NCI-H82 treated with DMSO at 0.1 percent for 48 hours (cell line): ENCODE data around the gene C11orf65.

Experiments
- DNase-seq: peaks from one replicate; lab custom pipeline; 2025; ENCODE audit not compliant: unreplicated experiment; lab: John Stamatoyannopoulos, UW

C11orf65 gene, protein sequence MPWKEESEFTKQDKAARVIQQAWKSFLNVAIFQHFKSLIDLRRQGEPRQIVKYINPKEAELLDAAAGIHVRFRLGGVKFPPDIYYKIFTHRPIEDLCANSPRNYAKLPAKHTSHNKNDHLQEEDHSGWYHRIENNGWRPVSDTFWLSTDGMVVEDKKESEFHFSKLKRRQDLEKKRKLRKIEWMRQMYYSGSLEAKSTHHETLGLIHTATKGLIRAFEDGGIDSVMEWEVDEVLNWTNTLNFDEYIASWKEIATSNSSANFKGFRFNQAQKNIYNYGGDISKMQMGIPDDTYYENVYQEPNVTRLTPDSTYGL

DNA sequence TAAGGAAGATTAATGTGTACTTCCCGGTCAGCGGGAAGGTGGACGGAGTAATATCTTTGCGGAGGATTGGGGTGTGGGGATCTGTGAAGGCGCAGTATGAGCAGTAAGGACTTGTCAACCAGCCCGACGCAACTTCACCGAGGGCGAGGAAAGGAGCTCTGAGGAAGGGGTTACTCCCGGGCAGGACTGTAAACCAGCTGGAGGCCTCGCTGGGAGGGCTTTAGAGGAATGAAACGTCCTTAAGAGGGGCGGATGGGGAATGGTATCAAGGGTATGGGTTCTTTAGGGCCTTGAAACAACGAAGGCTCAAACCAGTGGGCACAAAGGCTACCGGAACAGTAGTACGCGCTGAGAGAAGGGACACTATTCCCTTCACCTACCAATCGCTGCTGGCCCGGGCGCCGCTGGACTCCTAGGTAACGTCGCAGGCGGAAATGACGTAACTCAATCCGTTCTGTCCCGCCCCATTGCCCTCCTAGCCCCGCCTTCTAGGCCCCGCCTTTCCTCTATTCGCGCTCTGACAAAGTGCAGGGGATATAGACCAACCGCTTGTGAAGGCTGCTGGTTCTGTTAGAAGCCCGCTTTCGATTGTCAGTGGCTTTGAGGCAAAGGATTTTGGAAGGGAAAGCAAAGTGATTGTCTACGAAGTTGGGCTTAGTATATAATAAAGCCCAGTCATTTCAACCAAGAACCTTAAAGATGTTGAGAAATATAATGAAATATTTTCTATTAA is at the start of gene C11orf65:
Gene C11orf65, minus strand, starts transcription at position 439 of the 733 bp plus-strand sequence. CDS start 5,970 bp downstream, outside the sequence.
- DNase-seq, result peak; percentile 79

DNA sequence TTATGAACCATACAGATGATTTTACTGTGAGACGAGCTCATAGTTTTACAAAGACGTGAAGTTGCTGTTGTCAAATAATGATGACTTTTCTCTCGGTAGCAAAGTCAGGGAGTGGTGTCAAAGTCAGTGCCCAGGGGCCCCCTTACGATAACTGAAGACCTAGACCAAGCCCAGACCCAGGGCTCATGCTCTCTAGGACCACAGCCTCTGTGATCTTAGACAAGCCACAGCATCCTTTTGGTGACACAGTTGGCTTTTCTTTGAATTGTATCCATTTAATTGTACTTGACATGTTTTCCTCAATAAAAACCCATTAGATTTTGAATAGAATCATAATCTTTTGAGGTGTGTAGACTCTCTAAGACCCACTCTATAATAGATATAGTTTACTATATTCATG is 48.8 kb upstream of the C11orf65 start:
- no peak for DNase-seq

DNA sequence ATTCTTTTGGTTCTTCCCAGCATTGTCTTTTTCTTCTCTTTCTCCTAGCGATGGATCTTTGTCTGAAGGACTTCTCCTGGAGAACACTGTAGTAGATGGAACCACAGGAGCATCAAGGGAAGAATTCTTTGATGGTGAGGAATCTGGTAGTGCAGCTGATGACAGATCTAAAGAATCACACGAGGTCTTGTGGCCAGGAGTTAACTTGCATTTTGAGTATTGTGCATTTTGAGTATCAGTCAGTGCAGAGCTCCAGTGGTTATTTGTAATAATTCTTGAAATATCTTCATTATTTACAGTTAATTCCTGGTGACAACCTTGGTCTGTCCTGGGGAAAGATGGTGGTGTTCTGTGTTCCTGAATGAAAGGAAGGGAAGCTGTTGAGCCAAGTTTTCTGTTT is 45.4 kb upstream of the C11orf65 start:
- no peak for DNase-seq

DNA sequence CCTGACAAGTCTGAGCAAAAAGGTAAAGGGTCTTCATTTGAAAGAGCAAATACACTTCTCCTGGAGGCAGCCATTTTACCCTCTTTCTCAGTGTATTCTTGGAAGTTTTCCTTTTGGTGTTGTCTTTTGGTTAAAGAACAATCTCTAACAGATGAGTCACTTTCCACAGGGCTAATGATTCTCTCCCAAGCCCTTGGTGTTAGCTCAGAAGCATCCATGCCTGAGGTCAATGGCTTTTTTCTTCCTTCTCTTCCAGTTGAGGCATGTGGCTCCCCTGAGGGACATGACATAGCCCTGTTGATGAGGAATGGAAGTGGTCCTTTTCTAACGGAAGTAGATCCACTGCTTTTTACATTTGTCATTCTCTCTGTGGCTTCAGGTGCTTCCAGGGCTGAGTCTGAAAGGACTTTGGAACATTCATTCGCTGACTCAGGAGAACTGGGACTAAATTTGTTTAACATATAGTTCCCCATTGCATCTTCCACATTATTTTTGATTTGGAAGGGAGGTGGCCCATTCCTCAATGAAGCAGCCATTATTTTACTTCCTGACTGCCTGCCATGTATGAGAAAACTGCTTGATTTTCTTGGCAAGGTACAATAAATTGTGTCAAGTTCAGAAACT is 44.6 kb upstream of the C11orf65 start:
- DNase-seq, result no peak

DNA sequence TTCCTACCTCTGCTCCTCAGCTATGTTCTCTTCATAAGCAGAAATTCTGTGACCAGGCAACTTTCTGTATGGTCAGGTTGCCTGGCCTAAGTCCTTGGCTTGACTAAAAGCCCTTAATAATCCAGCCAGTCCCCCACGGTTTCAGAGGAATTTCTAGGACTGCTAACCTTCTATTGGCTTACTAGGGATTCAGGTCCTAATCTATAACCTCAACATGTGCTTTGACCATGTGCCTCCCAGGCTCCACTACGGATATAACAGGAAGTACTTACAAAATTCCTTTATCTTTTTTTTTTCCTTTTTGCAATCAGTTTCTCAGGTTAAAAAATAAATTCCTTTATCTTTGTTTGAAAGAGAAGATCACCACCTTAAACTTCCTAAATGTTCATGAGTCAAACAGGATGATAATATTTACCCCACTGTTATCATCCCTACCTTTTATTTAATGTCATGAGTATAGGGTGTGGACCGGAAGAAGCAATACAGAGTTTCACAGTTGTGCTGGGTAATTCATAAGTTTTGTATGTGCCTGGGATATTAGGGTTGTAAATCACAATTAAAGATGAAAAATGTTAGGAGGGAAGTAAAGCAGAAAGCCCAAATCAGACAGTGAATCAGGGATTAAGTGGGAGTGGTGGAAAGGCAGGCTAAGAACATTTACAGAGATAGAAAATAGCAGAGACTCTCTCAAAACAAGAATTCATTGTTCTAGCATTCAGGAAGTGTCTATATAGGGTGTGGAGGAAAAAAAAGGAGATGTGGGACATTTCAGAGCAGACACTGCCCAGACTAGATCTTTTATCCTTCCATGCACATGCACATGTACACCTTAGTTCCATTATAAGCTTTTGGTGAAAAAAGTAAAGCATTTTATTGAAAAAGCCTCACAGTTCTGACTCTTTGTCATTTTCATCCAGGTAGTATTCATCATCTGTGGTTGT is 41.6 kb upstream of the C11orf65 start:
- DNase-seq, result no peak

DNA sequence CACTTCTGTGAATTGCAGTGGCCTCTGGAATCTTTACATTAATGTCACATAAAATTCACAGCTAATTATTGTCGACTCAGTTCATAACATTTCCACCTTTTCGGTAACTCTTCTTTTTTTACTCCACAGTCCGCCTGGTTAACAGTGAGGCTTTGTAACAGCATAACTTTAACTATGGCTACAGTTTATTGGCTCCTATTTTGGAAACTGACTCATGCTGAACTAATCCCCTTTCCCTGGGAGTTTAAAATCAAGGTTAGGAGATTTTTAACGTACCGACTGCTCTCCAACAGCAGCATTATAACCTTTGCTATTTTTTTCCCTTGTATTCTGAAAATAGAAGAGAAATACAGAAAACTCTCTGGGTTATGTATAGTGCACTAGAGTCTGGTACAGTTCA is 34.1 kb upstream of the C11orf65 start:
- no peak for DNase-seq

DNA sequence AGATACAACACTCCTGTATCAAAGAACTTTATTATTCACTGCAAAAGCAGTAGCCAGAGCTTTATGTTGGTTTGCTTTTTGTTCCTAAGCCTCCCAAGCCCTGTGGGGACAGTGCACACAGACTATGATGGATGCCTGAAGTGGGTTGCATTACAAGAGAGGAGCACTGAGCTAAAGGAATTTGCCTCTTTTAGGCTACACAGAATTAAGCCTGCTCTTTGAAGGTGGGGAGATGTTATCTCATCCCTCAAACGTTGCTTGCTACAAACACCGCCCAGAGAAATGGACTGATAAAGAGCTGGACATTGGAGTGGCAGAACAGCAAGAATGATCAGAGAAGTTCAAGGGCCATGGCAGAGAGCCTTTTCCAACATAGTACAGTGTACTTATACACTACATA is 33.4 kb upstream of the C11orf65 start:
- no peak for DNase-seq

DNA sequence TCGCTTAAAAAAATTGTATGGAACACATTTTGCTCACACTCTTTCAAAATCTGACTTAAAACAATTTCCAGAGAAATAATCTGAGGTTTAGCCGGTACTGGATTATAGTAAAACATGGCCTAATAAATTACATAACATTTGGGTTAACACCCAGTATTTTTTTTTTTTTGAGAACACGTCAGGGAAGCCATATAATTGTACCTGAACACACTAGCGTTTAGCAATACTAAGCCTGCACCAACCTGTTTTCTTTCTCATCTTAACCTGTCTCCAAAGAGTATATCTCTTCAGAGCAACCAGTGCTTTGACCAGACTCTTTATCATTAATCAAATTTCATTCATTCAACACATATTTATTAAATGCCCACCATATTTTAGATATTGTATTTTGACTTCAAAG is 32.8 kb upstream of the C11orf65 start:
- DNase-seq, result no peak

DNA sequence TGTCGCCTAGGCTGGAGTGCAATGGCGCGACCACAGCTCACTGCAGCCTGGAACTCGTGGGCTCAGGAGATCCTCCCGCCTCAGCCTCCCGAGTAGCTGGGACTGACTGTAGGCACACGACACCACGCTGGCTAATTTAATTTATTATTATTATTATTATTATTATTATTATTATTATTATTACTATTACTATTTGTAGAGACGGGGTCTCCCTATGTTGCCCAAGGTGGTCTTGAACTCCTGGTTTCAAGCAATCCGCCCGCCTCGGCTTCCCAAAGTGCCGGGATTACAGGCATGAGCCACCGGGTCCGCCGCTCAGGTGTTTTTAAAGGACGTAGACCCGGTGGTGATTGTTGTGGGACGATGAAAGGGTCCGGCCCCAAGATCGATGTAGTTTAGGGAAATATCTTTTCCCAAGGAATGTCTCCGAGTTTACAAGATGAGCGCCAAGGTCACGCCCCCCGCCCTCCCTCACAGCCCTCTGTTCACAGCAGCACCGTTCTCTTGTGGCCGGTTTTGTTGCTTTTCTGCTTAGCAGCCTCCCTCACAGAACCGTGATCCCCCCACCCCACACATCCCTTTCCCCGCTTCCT is 31.6 kb upstream of the C11orf65 start:
- DNase-seq, result no peak

DNA sequence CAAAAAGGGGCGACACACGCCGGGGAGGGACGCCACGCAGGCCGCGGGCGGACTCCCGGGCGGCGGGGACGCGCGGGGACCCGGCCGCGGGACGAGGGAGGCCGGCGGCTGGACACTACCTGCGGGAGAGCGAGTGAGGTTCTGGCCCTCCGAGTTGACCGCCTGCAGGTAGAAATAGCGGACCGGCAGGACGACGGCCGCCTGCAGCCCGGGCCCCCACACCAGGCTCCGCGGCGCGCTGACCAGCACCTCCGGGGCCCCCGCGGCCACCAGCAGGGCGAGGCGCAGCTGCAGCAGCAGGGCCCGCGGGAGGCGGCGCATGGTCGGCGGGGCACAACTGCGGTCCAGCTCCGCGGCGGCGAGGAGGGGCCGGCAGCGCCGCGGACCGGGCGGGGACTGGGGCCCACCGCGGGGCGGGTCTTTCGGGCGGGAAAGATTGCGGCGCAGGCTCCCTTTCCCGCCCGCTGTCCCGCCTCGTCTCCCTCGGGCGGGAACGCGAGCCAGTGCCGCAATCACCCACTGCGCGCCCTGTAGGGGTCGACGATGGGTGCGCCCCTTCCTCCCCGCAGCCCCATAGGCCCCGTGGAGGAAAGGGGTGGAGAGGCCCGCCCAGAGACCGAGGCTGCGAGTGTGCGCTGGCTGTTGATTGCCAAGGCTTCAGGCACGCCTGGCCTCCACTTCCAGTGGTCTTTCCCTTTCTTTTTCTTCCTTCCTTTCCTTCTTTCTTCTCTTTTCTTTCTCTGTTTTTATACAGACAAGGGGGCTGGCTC is 30.9 kb upstream of the C11orf65 start, which contains the start of gene POGLUT3:
Gene POGLUT3, minus strand, starts transcription at position 339 of the 770 bp plus-strand sequence. Its CDS starts 18 bp downstream, at position 321.
- no peak for DNase-seq

DNA sequence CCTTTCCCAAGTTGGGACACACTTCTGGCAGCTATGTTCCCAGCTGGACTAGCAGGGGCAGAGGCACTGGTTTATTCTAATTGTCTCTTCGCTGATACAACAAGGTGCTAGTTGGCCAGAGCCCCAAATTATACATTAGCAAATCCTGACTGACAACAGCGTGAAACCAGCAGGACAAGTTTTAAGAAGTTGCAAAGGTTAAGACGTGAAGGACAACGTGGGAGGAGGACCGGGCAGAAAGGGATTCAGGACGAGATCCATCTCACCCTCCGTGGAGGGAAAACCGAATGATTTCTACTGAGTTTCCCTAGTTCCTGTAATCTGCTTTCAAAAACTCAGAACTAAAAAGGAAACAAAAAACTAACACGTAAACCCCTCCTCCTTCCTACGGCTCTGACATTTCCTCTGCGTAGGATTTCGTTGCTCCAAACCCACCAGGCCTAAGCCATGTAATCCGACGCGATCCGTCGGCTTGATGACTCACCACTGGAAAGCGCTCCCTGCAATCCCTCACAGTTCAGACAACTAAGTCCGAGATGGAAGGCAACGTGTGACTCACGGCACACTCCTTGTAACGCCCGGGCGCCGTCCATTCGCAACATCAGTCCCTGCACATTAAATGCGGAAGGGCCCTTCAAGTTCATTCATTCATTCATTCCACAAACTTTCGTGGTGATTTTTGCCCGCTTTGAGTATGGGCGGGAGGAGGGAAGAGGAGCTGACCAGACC is 30.2 kb upstream of the C11orf65 start:
- peak; percentile 69 for DNase-seq

DNA sequence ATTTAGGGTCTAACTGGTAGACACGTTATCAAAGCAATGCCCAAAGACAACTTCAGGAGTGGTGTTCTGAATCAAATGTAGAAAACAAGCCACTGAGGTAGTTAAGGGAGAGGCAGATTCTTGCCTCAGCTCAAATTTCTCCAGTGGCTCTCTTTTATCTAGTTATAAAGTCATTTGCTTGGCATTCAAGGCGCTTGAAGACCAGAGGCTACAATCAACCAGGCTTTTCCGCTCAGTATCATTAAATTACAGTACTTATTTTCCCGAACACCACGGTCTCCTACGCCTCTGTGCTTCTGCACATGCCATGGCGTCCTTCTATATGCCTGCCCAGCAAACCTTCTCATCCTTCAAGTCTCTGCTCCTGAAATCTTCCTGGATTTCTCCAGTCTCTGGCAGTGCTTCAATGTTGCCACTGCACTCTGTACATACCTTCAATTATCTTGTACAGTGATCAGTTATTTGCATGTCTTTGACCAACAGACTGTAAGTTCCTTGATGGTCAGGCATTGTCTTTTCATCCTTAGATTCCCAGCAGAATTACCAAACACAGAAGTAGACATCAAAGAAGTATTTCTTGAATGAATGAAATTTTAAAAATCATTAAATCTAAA is 29.4 kb upstream of the C11orf65 start:
- DNase-seq, result no peak

DNA sequence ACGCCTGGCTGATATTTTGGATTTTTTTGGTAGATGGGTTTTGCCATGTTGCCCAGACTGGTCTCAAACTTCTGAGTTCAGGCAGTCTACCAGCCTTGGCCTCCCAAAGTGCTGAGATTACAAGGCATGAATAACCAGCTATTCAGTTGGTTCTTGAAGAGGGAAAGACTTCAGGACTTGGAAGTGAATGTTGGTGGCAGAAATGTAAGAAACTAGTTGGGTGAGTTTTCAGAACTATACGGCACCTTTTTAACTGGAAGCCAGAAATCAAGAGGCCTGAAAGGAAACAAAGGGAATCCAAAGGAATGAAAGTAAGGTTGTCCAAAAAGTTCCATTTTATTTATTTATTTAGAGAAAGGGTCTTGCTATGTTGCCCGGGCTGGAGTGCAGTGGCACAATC is 28.0 kb upstream of the C11orf65 start:
- no peak for DNase-seq

DNA sequence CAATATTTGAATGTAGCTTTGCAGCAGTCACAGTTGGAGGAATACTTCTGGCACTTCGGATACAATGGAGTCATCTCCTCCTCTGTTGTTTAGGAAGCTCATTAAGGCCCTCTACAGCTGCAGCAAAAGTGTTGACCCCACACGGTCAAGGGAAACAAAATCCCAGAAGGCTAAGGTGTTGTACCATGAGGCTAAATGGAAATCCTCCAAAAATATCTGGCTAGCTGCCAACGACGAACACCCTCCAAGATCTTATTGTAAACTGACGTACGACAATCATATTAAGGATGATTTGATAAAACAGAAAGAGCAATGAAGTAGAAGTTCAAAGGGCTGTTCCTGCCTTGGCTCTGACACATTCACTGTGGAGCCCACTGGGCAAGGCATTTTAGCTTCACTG is 26.9 kb upstream of the C11orf65 start:
- peak; percentile 26 for DNase-seq

DNA sequence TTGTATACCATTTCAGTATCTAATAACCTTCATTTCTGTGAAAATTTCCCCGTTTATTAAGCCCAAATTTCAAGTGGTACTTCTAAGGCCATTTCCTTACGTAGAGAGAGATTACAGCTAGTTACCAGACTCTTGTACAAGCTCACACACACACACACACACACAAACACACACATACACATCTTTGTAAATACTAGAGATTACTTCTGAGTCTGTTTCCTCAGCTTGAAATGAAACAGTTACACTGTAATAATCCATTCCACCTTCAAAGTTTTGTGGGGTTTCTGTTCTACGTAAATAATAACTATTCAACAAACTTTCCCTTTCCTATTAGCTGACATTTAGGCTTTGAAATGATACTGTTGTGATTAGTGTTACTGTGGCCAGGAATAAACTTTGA is 24.6 kb upstream of the C11orf65 start:
- no peak for DNase-seq

DNA sequence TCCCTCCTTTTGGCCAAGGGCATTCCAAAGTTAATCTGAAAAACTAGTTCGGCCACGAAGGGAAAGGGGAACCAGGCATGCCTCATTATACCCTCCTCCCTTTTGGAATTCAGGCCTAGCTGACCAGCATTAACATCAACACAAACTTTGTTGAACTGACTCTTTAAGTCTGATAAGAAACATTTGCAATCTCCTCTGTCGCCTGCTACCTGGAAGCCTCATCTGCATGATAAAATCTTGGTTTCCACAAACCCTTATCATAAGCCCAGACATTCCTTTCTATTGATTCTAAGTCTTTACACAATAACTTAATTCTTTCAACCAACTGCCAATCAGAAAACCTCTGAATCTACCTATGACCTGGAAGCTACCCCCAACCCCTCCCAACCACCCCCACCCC is 19.5 kb upstream of the C11orf65 start:
- no peak for DNase-seq

DNA sequence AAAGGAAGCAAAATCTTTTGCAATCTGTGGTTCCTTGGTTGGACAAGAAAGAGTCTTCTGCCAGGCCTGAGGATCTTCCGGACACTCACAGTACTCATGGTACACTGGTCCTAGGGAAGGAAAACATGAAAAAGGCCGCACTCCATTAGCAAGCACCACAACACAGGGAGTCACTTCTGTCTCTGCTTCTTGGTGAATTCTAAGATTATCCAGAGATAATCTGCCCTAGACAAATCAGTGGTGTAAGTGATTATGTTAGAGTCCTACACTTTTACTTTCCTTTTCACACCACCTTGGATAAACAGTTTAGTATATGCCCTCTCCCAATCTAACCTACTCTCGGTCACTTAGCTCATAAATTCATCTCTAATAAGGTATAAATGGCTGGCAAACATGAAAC is 19.0 kb upstream of the C11orf65 start:
- no peak for DNase-seq

DNA sequence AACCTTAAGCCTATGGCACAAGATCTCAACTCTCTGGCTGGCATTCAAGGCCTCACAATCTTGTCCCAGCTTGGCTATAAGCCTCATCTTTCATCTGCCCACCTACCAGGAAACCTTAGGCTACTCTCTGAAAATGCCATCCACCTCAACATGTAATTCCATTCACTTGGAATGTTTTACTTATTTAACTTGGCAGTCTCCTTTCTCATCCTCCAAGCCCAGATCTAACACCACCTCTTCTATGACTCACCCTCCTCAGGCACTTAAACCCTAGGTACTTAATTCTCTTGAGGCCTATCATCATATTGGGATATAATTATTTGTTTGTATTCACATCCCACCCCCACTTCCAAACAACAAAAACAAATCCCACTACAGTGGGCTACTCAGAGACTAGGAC is 15.8 kb upstream of the C11orf65 start:
- DNase-seq, result no peak
